NCI-H460 (cell line): ENCODE results near the gene CUL2. TPM values are rescaled to one million over a fixed set of nuclear protein-coding genes. Genes with fewer than 3 reads are reported as not detected.
A peak's percentile ranks its signal among the peaks of the same experiment; 100 is the strongest.
"Not testable (repeated sequence)": the region's sequence is repeated elsewhere in the genome, so short reads cannot be mapped to it uniquely, and the experiment has no call there.

Experiments
- DNase-seq: peaks from one replicate; pipeline ENCODE4 v3.0.0-alpha.2; 2016; ENCODE audit warnings: low read depth; ENCODE audit errors: extremely low read depth
- total RNA-seq: library from RNA; depleted of rRNA; stranded (reverse); fragments of >200 nt; shearing (Covaris generic); gene quantifications from 2 replicates; pipeline ENCODE4 v1.2.3, GENCODE V29; 2014

The CUL2 gene
- total RNA-seq, 1 experiment from 2014 or later, result 23.2 TPM

GRCh38 chr10:35025916-35026315, 64.2 kb downstream of the CUL2 start:
- no peak for DNase-seq

GRCh38 chr10:35020481-35020880, 69.7 kb downstream of the CUL2 start:
- DNase-seq, result no peak

GRCh38 chr10:35019041-35020024, 70.8 kb downstream of the CUL2 start:
- no peak for DNase-seq

GRCh38 chr10:35017608-35018007, 72.5 kb downstream of the CUL2 start:
- DNase-seq, result no peak

- DNase-seq, result no peak
These were observed 74.2 kb downstream of the CUL2 start for GRCh38 chr10:35015843-35016408.

GRCh38 chr10:35012781-35013180, 77.4 kb downstream of the CUL2 start:
- DNase-seq, result no peak

- no peak for DNase-seq
These were observed 78.4 kb downstream of the CUL2 start for GRCh38 chr10:35011771-35012191.

- no peak for DNase-seq
These were observed 82.3 kb downstream of the CUL2 start for GRCh38 chr10:35007858-35008301.

GRCh38 chr10:35006836-35007235, 83.3 kb downstream of the CUL2 start:
- no peak for DNase-seq

GRCh38 chr10:35005868-35006267, 84.3 kb downstream of the CUL2 start:
- DNase-seq, result peak; percentile 87

- DNase-seq, result no peak
These were observed 85.5 kb downstream of the CUL2 start for GRCh38 chr10:35004651-35005050.

GRCh38 chr10:35003906-35004305, 86.2 kb downstream of the CUL2 start:
- no peak for DNase-seq

GRCh38 chr10:35000936-35001335, 89.2 kb downstream of the CUL2 start:
- DNase-seq, result no peak

GRCh38 chr10:34999532-34999931, 90.6 kb downstream of the CUL2 start:
- no peak for DNase-seq

GRCh38 chr10:34998940-34999339, 91.2 kb downstream of the CUL2 start:
- no peak for DNase-seq

GRCh38 chr10:34996843-34997242, 93.3 kb downstream of the CUL2 start:
- no peak for DNase-seq

- no peak for DNase-seq
These were observed 94.2 kb downstream of the CUL2 start for GRCh38 chr10:34995925-34996324.

- peak; percentile 53 for DNase-seq
These were observed 95.5 kb downstream of the CUL2 start for GRCh38 chr10:34994565-34995142.

GRCh38 chr10:34993782-34994181, 96.4 kb downstream of the CUL2 start:
- DNase-seq, result no peak

- DNase-seq, result not testable (repeated sequence)
These were observed 99.0 kb downstream of the CUL2 start for GRCh38 chr10:34991117-34991516.

GRCh38 chr10:34988397-34989067, 101.6 kb downstream of the CUL2 start:
- DNase-seq, result no peak
